ENCODE measurements around the gene HERPUD1. TPM values are rescaled to one million over a fixed set of nuclear protein-coding genes. Genes with fewer than 3 reads are reported as not detected.

HERPUD1 gene
- total RNA-seq, 3 donors from 2014 or later: 123 to 162 (median 149) TPM

DNA sequence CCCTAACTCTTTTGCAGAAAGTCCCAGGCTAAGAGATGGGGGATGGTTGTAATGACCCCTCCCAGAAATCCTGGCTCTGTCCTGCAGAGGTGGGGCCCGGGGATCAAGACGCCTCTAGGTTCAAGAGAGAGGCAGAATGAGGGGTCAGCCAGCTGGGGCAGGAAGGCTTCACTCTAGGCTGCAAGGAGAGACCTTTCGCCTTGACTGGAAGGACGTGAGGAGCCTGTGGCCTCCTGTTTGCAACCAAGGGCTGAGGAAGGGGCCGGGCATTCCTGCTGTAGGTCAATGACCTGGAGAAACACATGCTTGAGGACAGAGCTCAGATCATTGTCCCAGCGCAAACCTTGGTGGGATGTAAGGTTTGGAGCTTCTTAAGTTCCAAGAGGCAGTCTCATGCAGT is 21.1 kb downstream of the HERPUD1 start:
- Histone ChIP-seq H3K4me1 (no peaks in the 10 kb centered on the region), H3K27me3 (no peaks in the 10 kb centered on the region), H3K4me3 (no peak overlapping the region), H3K27ac (no peak overlapping the region), H3K9me3 (no peaks in the 10 kb centered on the region), H3K36me3 (no peaks in the 10 kb centered on the region)
- no peak for DNase-seq (ENCODE audit: low spot score in 2 of 2)
- intact Hi-C loops (cut with DNase I; ENCODE audit: low total_unique reads): no loop called here
- no peak for TF ChIP-seq POLR2A (IDR thresholded peaks at IDR 0.05)
- TF ChIP-seq CTCF (IDR thresholded peaks at IDR 0.05): no peak
- no peak for TF ChIP-seq POLR2AphosphoS5 (IDR thresholded peaks at IDR 0.05)

DNA sequence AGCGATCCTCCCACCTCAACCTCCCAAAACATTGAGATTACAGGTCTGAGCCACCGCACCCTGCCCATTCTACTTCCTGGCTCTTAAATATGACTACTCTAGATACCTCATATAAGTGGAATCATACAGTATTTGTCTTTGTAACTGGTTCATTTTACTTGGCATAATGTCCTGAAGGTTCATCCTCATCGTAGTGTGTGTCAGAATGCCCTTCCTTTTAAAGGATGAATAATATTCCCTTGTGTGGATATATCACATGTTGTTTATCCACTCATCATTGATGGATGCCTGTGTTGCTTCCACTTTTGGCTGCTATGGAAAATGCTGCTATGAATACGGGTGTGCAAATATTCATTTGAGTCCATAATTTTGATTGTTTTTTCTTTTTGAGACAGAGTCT is 24.1 kb downstream of the HERPUD1 start:
- Histone ChIP-seq H3K27me3 (no peaks in the 10 kb centered on the region), H3K27ac (no peak overlapping the region), H3K9me3 (no peaks in the 10 kb centered on the region), H3K4me3 (no peak overlapping the region), H3K36me3 (no peaks in the 10 kb centered on the region), H3K4me1 (no peaks in the 10 kb centered on the region)
- intact Hi-C loops (cut with DNase I; ENCODE audit: low total_unique reads): no loop called here
- no peak for TF ChIP-seq CTCF (IDR thresholded peaks at IDR 0.05)
- no peak for TF ChIP-seq POLR2AphosphoS5 (IDR thresholded peaks at IDR 0.05)
- no peak for TF ChIP-seq POLR2A (IDR thresholded peaks at IDR 0.05)
- no peak for DNase-seq (ENCODE audit: low spot score in 2 of 2)

DNA sequence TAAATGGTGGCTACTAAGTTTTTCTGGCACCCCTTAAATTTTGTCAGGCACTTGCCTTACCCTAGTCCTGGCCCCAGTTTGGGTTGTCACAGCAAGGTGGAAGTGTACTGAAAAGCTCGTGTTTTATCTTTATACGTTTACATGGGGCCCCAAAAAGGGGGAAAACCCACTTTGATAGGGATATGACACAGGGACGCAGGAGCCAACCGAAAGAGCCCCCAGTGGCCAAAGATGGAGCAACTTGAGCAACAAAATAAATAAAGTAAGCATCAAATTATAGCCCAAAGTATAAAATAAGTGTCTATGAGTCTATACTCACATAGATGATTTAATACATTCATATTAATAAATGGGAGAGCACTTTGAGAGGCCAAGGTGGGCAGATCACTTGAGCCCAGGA is 24.8 kb downstream of the HERPUD1 start:
- Histone ChIP-seq H3K4me3 (no peak overlapping the region), H3K27me3 (no peaks in the 10 kb centered on the region), H3K4me1 (no peaks in the 10 kb centered on the region), H3K36me3 (no peaks in the 10 kb centered on the region), H3K27ac (no peak overlapping the region), H3K9me3 (no peaks in the 10 kb centered on the region)
- TF ChIP-seq POLR2AphosphoS5 (IDR thresholded peaks at IDR 0.05) (no peak), POLR2A (IDR thresholded peaks at IDR 0.05) (no peak), CTCF (IDR thresholded peaks at IDR 0.05) (no peak)
- DNase-seq (ENCODE audit: low spot score in 2 of 2): no peak
- intact Hi-C loops (cut with DNase I; ENCODE audit: low total_unique reads): no loop called here

GRCh38 chr16:56960681-56961281 is 28.8 kb downstream of the HERPUD1 start:
- TF ChIP-seq CTCF (IDR thresholded peaks at IDR 0.05) (no peak), POLR2AphosphoS5 (IDR thresholded peaks at IDR 0.05) (no peak), POLR2A (IDR thresholded peaks at IDR 0.05) (no peak)
- H3K27ac ChIP-seq: no peak overlapping the region
- H3K9me3 ChIP-seq: no peaks in the 10 kb centered on the region
- H3K4me3 ChIP-seq: no peak overlapping the region
- H3K36me3 ChIP-seq: no peaks in the 10 kb centered on the region
- no peaks in the 10 kb centered on the region for H3K27me3 ChIP-seq
- H3K4me1 ChIP-seq: no peaks in the 10 kb centered on the region
- DNase-seq (ENCODE audit: low spot score in 2 of 2): no peak
- intact Hi-C loops (cut with DNase I; ENCODE audit: low total_unique reads): no loop called here

- TF ChIP-seq POLR2AphosphoS5 (IDR thresholded peaks at IDR 0.05) (no peak), POLR2A (IDR thresholded peaks at IDR 0.05) (no peak), CTCF (IDR thresholded peaks at IDR 0.05) (no peak)
- no peak overlapping the region for H3K4me3 ChIP-seq
- no peaks in the 10 kb centered on the region for H3K27me3 ChIP-seq
- H3K9me3 ChIP-seq: no peaks in the 10 kb centered on the region
- DNase-seq (ENCODE audit: low spot score in 2 of 2): no peak
- no peaks in the 10 kb centered on the region for H3K4me1 ChIP-seq
- no peak overlapping the region for H3K27ac ChIP-seq
- intact Hi-C loops (cut with DNase I; ENCODE audit: low total_unique reads): no loop called here
- no peaks in the 10 kb centered on the region for H3K36me3 ChIP-seq
Measured at GRCh38 chr16:56961386-56961785, 29.4 kb downstream of the HERPUD1 start.
